Activated gamma-delta T cell treated with anti-CD3 and anti-CD28 coated beads, Interleukin-2, amount 50 U/mL, for 16 hours (primary cell): ENCODE results near the gene CCDC136.

Experiments used
- DNase-seq: peaks from one replicate; pipeline ENCODE4 v3.0.0-alpha.2; 2020; ENCODE audit warnings: low read depth

Gene CCDC136

DNA sequence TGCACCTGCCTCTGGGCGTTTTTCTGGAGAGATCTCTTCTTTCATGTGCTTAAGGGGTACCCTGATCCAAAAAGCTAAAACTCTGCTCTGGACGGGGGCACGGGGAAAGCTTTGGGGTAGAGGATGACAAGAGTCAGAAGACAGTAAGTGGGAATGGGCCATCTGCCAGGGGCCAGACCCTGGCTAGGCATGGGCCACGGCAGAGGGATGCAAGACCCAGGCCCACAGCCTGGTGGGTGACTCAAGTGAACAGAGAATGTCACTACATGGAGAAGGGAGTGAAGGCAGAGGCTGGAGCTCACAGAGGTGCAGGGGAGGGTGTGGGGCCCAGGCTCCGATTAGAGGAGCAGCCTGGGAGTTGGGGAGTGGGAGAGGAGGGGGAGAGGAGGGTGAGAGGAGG lies 53.7 kb downstream of the CCDC136 start:
- DNase-seq = no peak

GRCh38 chr7:128845987-128846386 lies 54.2 kb downstream of the CCDC136 start:
- no peak for DNase-seq

GRCh38 chr7:128846781-128847444 lies 55.1 kb downstream of the CCDC136 start:
- no peak for DNase-seq

DNA sequence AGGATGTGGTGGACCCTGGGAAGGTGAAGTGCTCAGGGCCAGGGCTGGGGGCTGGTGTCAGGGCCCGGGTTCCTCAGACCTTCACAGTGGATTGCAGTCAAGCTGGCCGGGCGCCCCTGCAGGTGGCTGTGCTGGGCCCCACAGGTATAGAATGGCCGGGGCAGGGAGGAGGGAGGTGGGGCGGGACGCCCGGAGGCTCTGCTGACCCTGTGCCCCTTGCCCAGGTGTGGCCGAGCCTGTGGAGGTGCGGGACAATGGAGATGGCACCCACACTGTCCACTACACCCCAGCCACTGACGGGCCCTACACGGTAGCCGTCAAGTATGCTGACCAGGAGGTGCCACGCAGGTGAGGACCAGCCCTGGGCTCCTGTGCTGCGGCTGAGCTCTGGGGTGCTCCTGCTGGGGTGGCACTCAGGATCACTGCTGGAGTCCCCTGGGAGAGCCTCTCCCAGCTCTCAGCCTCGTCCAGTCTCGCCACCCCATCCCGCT lies 56.0 kb downstream of the CCDC136 start:
- DNase-seq = no peak

DNA sequence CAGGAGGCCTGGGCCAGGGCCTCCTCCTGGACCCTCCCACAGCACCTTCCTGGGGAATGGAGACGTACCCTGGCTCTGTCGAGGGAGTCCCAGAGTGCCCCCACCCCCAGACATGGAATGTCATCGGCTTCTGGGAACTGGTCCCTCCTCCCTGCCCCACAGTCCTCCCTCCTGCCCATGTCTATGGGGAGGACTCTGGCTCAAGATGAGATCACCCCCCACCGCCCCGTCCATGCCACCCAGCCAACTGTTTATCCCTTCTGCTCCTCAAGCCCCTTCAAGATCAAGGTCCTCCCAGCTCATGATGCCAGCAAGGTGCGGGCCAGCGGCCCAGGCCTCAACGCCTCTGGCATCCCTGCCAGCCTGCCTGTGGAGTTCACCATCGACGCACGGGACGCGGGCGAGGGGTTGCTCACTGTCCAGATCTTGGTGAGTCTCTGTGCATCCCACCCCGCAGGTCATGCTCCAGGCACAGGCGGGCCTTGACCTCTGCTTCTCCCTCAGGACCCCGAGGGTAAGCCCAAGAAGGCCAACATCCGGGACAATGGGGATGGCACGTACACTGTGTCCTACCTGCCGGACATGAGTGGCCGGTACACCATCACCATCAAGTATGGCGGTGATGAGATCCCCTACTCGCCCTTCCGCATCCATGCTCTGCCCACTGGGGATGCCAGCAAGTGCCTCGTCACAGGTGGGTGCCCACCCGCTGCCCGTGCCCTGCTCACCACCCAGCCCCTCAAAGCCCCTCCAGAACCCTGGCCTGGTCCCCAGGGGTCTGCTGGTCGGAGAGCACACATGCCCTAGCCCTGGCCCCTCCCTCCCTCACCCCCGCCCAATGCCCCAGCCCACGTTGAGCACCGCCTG lies 56.8 kb downstream of the CCDC136 start:
- no peak for DNase-seq

GRCh38 chr7:128849156-128849515 lies 57.4 kb downstream of the CCDC136 start:
- DNase-seq = no peak

DNA sequence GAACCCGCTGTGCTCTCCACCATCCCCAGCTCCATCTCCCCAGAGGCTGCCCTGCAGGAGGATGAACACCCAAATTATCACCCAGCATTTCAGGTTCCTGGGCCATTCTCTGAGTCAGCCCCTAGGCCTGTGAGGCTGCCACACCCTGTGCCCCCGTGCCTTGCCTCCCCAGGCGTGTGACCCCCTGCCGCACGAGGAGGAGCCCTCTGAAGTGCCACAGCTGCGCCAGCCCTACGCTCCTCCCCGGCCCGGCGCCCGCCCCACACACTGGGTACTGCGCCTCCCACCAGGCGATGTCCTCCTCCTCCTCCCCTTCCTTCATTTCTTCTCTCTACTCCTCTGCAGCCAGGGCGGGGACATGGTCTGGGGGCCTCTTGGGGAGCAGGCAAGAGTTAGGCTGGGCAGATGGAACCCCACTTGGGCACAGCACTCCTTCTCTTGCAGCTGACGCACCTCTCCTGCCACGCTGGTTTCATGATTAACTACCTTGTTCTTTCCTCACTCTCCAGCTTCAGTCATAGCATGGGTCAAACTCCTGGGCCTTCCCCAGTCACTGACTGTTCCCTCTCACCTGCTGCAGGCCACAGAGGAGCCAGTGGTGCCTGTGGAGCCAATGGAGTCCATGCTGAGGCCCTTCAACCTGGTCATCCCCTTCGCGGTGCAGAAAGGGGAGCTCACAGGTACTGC lies 58.2 kb downstream of the CCDC136 start:
- no peak for DNase-seq

- no peak for DNase-seq
These were observed 60.9 kb downstream of the CCDC136 start for GRCh38 chr7:128852537-128853254.

- no peak for DNase-seq
These were observed 62.0 kb downstream of the CCDC136 start for GRCh38 chr7:128853799-128854198.

DNA sequence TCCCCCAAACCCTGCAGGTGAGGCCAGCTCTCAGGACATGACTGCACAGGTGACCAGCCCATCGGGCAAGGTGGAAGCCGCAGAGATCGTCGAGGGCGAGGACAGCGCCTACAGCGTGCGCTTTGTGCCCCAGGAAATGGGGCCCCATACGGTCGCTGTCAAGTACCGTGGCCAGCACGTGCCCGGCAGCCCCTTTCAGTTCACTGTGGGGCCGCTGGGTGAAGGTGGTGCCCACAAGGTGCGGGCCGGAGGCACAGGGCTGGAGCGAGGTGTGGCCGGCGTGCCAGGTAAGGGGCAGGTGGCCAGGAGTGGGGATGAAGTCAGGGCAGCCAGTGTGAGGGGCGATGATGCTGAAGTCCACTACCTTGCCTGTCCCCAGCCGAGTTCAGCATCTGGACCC lies 62.6 kb downstream of the CCDC136 start:
- no peak for DNase-seq

GRCh38 chr7:128855559-128855958 lies 63.8 kb downstream of the CCDC136 start:
- no peak for DNase-seq

GRCh38 chr7:128856001-128856718 lies 64.4 kb downstream of the CCDC136 start:
- DNase-seq = no peak

DNA sequence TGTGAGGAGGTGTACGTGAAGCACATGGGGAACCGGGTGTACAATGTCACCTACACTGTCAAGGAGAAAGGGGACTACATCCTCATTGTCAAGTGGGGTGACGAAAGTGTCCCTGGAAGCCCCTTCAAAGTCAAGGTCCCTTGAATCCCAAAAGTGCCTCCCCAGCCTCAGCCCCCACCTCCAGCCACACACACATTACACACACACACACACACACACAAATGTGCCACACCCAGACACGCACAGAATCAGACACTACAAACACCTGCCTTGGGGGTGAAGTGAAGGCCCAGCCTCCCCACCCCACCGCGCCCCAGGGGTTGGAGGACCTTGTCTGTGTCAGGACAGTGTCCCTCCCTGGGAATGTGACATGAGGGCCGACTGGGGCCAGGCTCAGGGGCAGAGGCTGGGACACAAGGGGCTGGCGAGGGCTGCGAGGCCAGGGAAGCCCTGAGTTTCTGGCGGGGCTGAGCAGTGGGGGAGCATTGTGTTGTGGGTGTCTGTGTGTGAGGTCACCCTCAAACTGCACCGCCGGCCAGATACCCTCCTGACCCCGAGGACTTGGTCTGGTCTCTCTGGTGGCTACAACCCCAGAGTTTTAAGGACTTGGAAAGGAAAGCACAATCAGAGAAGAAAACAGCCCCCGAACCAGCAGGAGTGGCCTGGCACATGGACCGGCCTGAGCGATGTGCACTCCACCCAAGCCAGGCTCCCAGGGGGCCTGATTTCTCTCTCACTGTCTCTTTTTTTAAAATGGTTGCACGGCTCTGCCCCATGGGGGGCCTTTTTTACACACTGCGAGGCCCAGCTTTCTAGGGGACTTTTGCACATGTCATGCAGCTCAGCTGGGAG lies 66.8 kb downstream of the CCDC136 start:
- no peak for DNase-seq

DNA sequence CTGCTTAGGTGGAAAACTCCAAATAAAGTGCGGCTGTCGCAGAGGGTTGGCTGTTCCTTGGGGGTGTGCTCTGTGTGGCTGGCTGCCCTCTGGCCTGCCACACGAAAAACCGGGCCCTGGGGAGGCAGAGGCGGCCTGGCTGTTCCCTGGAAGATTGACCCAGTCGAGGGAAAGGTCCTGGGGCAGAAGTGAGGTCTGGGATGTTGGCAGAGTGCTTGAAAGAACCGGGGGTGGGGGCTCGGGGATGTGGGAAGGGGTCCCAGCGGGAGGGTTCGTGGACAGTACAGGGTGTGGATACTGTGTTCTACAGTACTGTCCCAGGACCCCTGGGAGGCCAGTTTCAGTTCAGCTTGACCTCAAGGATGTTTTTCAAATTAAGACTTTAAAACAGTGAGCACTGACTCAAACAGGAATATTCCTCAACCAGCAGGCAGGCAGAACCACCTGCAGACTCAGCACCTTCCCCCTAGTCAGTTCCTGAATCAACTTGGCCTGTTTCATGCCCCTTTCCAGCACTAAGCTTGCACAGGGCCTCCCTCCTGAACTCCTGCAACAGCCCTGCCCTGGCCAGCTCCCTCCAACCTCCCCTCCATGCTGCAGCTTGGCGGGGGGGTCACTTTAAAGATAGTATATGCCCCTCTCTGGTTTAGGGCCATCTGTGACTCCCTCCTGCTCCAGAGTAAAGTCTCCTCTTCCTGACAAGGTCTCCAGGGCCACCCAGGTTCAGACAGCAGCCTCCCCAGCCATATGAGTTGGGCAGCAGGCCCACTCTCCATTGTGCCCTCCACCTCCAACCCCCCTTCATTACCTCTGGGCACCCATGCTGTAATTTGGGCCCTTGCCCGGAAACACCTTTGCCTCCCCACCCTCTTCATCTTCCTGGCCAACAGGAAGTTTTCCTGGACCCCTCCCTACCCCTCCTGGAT lies 67.7 kb downstream of the CCDC136 start:
- no peak for DNase-seq

DNA sequence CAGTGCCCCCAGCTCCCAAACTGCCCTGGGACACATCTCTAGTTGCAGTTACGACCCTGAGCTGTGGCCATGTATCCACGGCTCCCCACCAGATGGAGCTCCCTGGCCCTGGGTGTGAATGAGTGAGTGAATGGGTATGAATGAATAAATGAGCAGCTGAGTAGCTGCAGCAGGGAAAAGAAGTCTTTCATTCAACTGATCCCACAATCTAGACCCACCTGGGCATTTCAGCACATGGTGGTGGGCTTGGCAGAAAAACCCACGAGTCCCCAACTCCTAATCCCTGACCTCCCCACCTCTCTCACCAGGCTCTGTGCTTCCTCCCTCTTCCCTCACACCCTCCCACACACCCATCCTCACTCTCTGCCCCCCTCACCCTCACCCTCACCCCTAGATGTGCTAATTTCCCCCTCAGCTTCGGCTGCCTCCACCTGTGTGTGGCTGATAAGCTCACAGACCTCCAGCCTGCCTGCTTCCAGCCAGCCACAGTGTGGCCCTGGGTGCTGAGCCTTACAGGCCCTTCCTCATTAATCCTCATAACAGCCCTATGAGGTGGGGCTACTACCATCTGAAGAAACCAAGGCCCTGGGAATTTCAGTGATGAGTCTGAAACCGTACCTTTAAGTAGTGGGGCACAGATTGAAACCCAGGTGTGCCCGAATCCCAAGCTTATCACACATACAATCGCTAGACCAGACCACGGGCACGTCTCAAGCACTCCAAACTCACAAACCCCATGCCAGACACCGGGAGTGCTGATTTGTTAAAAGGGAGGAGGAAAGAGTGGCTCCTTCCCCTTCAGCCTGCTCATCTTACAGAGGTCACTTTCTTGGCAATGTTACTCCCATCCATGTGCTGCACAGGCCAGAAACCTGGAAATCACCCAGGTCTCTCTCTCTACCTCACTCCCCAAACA lies 68.6 kb downstream of the CCDC136 start:
- no peak for DNase-seq

- no peak for DNase-seq
These were observed 70.3 kb downstream of the CCDC136 start for GRCh38 chr7:128861957-128862570.

DNA sequence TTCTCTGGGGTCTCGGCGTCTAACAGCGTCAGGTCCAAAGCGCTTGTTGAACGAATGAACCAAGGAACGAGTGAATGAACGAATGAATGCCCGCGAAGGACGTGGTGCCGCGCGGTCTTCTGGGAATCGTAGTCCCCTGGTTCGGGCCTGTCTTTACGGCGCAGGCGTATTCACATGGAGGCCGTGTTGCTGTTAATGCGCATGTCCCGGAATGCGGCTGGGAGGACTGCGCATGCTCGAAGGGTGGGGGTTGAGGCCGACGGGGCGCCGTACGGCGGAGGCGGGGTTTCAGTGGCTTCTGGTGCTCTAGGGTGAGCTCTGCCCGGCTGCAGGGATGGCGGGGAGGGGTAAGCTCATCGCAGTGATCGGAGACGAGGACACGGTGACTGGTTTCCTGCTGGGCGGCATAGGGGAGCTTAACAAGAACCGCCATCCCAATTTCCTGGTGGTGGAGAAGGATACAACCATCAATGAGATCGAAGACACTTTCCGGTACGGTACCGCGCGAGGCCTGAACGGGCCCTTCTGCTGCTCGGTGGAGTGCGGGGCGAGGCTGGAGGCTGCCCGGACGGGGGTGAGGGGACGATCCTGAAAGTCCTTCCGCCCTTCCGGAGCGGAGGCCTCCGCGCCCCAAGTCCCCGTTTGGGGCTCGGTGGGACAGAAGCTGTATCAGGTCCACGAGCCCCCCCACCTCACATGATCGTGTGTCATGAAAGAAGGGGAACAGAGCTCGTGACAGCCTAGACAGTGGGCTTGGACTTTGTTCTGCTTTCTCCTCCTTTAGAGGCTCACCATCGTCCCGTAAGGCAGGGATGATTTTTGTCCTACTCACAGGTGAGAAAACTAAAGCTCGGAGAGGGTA lies 71.0 kb downstream of the CCDC136 start, which contains the start of gene ATP6V1F:
Gene ATP6V1F, plus strand, starts transcription at position 286 of the 862 bp plus-strand sequence. Its CDS starts 49 bp downstream, at position 335.
- DNase-seq = peak; percentile 99
